GM23248 (cell line): ENCODE measurements around the gene CNR2.

Experiments used
- EZH2 ChIP-seq: fragments of 200-600 bp; sonication (generic); IDR thresholded peaks from 2 replicates; pipeline ENCODE4 v1.6.1; 2018; ENCODE audit warnings: antibody characterized with exemption, mild to moderate bottlenecking; ENCODE audit not compliant: insufficient read depth, poor library complexity, severe bottlenecking
- EZH2phosphoT487 ChIP-seq: fragments of 200-600 bp; sonication (generic); IDR thresholded peaks from 2 replicates; pipeline ENCODE4 v1.6.1; 2018; ENCODE audit warnings: antibody characterized with exemption, moderate library complexity, mild to moderate bottlenecking, low read depth; ENCODE audit not compliant: insufficient read depth

GRCh38 chr1:23922321-23922943, 9.3 kb upstream of the CNR2 start:
- TF ChIP-seq EZH2phosphoT487 (no peak), EZH2 (no peak)
